ENCODE measurements around the gene KCTD13. TPM values are rescaled to one million over a fixed set of nuclear protein-coding genes. Genes with fewer than 3 reads are reported as not detected.
"Not testable (repeated sequence)": the region's sequence is repeated elsewhere in the genome, so short reads cannot be mapped to it uniquely, and the experiment has no call there.

Gene KCTD13
- total RNA-seq, 2 experiments from 2014 or later, result 40.0 to 43.8 TPM

DNA sequence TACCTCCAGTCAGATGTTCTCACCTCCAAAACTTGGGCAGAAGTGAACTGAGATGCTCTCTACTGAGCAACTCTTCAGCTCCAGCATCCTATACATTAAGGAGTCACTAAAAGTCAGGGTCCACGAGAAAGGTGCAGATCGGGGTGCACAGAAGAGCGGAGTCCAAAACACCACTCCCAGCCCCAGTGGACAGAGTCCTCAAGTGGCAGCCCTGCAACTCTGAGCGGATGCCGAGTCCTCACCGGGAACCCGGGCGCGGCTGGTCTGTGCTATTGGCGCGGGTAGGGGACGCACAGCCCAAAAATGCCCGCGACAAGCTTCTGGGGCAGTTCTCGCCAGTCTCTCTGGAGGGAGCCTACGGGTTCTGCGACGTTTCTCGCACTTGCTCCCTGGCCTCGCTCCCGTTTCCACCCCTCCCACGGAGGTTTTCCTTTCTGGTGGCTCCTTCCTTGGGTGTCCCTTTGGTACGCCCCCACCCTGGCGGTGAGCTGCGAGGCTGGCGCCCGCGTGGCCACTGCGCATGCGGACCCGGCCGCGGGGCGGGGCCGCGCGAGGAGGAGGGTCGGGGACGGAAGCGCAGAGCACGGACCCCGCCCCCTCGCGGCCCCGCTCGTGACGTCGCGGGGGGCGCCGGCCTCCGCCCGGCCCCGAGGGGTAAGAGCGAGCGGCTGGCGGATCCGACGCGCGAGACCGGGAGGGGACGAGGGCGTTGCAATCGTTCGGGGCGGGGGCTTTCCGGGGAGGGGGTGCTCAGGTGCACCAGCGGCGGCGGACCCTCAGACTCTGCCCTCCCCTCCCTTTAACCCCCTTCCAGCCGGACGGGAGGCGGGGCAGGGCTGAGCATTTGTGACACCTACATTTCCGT is 35.7 kb upstream of the KCTD13 start, which contains the start of gene TMEM219:
Gene TMEM219, plus strand, starts transcription at position 601 of the 865 bp plus-strand sequence. CDS start 1,065 bp downstream, outside the sequence.
- CTCF ChIA-PET, result interaction anchor here (1.0 to 2.2 kb wide), 9 partner anchors 11 to 154 kb away, joined by 3 to 17 read pairs (median 4); partner anchors contain the start of genes ASPHD1, PAGR1, SEZ6L2 and TAOK2
- H3K4me1 Mint-ChIP-seq (ENCODE audit: low read depth), result peaks cover 31% of the 10 kb centered on the region
- peak; percentile 83 for ATAC-seq (ENCODE audit: poor library complexity)

DNA sequence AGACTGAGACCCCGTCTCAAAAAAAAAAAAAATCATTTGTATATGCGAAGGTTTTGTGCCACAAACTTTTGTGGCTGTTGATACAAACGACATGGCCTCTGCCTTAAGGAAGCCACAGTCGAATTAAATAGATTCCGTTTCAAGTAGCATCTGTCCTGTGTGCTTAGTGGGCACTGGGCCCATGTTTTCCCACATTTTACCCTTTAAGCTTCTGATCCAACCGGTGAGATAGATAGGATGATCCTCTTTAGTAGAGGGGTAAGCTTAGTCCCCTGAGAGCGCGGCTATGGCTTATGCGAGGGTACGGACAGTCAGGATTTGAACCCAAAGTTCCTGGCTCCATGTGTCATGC is 35.1 kb upstream of the KCTD13 start:
- Histone ChIP-seq H3K36me3 (ENCODE audit: insufficient read depth, low read length) (no peaks in the 10 kb centered on the region), H3K9me3 (ENCODE audit: control insufficient read depth in 1 of 2, insufficient read depth in 1 of 2, low read length in 2 of 2) (no peaks in the 10 kb centered on the region), H3K27me3 (ENCODE audit: control insufficient read depth in 1 of 2, insufficient read depth in 2 of 2, low read length in 2 of 2) (no peaks in the 10 kb centered on the region), H3K4me1 (ENCODE audit: insufficient read depth, low read length) (peaks cover 23% of the 10 kb centered on the region), H3K27ac (ENCODE audit: low read depth in 1 of 2, low read length in 2 of 2) (peak overlapping the region; percentile 62 to 77), H3K4me3 (ENCODE audit: low read length) (peak overlapping the region; percentile 88)
- no peaks in the 10 kb centered on the region for H3K27me3 Mint-ChIP-seq
- ATAC-seq (ENCODE audit: poor library complexity), result no peak
- DNase-seq, result no peak
- peaks cover 9% of the 10 kb centered on the region for H3K36me3 Mint-ChIP-seq (ENCODE audit: low read depth)
- intact Hi-C loops (cut with DNase I, micrococcal nuclease), result loop anchor here in 1 of 2 experiments (1.0 kb wide), 1 partner anchor 35 kb away; the partner anchor contains the start of gene KCTD13
- POLR2A ChIA-PET, result interaction anchor here (0.9 to 3.4 kb wide), 18 partner anchors 12 to 717 kb away, joined by 3 to 69 read pairs (median 5); partner anchors contain the start of genes ASPHD1, CDIPT, CORO1A and HIRIP3
- TF ChIP-seq, protein P1, sequence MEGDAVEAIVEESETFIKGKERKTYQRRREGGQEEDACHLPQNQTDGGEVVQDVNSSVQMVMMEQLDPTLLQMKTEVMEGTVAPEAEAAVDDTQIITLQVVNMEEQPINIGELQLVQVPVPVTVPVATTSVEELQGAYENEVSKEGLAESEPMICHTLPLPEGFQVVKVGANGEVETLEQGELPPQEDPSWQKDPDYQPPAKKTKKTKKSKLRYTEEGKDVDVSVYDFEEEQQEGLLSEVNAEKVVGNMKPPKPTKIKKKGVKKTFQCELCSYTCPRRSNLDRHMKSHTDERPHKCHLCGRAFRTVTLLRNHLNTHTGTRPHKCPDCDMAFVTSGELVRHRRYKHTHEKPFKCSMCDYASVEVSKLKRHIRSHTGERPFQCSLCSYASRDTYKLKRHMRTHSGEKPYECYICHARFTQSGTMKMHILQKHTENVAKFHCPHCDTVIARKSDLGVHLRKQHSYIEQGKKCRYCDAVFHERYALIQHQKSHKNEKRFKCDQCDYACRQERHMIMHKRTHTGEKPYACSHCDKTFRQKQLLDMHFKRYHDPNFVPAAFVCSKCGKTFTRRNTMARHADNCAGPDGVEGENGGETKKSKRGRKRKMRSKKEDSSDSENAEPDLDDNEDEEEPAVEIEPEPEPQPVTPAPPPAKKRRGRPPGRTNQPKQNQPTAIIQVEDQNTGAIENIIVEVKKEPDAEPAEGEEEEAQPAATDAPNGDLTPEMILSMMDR (IDR thresholded peaks at IDR 0.05), result no peak
- peak overlapping the region; percentile 91 for H3K27ac Mint-ChIP-seq
- H3K4me1 Mint-ChIP-seq (ENCODE audit: low read depth), result peaks cover 29% of the 10 kb centered on the region
- H3K4me3 Mint-ChIP-seq, result peak overlapping the region; percentile 92
- H3K9me3 Mint-ChIP-seq, result no peaks in the 10 kb centered on the region
- CTCF ChIA-PET, result interaction anchor here (1.0 to 2.2 kb wide), 7 partner anchors 11 to 145 kb away, joined by 3 to 17 read pairs (median 3); partner anchors contain the start of genes PAGR1 and TAOK2

More for the DNA sequence above, 35.7 kb upstream of the KCTD13 start, which contains the start of gene TMEM219:
- intact Hi-C loops (cut with DNase I, micrococcal nuclease), result loop anchor here (1.0 to 2.0 kb wide), 6 partner anchors 12 to 98 kb away; partner anchors contain the start of genes ASPHD1 (in 1 of the 2), CDIPT (in 1 of the 2), HIRIP3 (in 1 of the 2) and KCTD13 (in 1 of the 2)
- H3K4me3 ChIP-seq (ENCODE audit: low read length), result peak within 1 kb of the TSS; percentile 88
- TF ChIP-seq, protein P1 (IDR thresholded peaks at IDR 0.05), result peak; percentile 32
- peak within 1 kb of the TSS; percentile 77 to 92 for H3K27ac ChIP-seq (ENCODE audit: low read depth in 1 of 2, low read length in 2 of 2)
- Mint-ChIP-seq H3K27me3 (no peaks in the 10 kb centered on the region), H3K4me3 (peak within 1 kb of the TSS; percentile 93), H3K36me3 (ENCODE audit: low read depth) (peaks cover 9% of the 10 kb centered on the region), H3K27ac (peak within 1 kb of the TSS; percentile 91), H3K9me3 (no peaks in the 10 kb centered on the region)
- H3K9me3 ChIP-seq (ENCODE audit: control insufficient read depth in 1 of 2, insufficient read depth in 1 of 2, low read length in 2 of 2), result no peaks in the 10 kb centered on the region
- no peaks in the 10 kb centered on the region for H3K27me3 ChIP-seq (ENCODE audit: control insufficient read depth in 1 of 2, insufficient read depth in 2 of 2, low read length in 2 of 2)
- no peaks in the 10 kb centered on the region for H3K36me3 ChIP-seq (ENCODE audit: insufficient read depth, low read length)
- POLR2A ChIA-PET, result interaction anchor here (0.9 to 3.4 kb wide), 17 partner anchors 11 to 222 kb away, joined by 3 to 69 read pairs (median 5); partner anchors contain the start of genes ALDOA, ASPHD1, CDIPT and CORO1A
- DNase-seq, result peak; percentile 87 to 97 (median 94)
- peaks cover 23% of the 10 kb centered on the region for H3K4me1 ChIP-seq (ENCODE audit: insufficient read depth, low read length)

DNA sequence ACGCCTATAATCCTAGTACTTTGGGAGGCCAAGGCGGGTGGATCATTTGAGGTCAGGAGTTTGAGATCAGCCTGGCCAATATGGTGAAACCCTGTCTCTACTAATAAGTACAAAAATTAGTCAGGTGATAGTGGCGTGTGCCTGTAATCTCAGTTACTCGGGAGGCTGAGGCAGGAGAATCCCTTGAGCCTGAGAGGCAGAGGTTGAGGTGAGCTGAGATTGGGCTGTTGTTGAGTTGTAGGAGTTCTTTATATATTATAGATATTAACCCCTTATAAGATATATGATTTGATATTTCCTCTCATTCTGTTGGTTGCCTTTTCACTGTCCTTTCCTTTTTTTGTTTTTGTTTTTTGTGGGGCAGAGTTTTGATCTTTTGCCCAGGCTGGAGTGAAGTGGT is 33.8 kb upstream of the KCTD13 start:
- H3K4me3 ChIP-seq (ENCODE audit: low read length); H3K27me3 ChIP-seq (ENCODE audit: control insufficient read depth in 1 of 2, insufficient read depth in 2 of 2, low read length in 2 of 2); H3K27me3 Mint-ChIP-seq; H3K27ac Mint-ChIP-seq; intact Hi-C loops (cut with DNase I, micrococcal nuclease); H3K9me3 Mint-ChIP-seq; H3K27ac ChIP-seq (ENCODE audit: low read depth in 1 of 2, low read length in 2 of 2); ATAC-seq (ENCODE audit: poor library complexity); H3K36me3 ChIP-seq (ENCODE audit: insufficient read depth, low read length); DNase-seq; H3K36me3 Mint-ChIP-seq (ENCODE audit: low read depth); H3K9me3 ChIP-seq (ENCODE audit: control insufficient read depth in 1 of 2, insufficient read depth in 1 of 2, low read length in 2 of 2): not testable (repeated sequence)
- peaks cover 23% of the 10 kb centered on the region for H3K4me1 ChIP-seq (ENCODE audit: insufficient read depth, low read length)
- ChIA-PET POLR2A (interaction anchor here (0.9 kb wide), 1 partner anchor 31 kb away, joined by 4 read pairs; no protein-coding TSS in a partner anchor), CTCF (interaction anchor here (0.9 kb wide), 1 partner anchor 33 kb away, joined by 3 read pairs; no protein-coding TSS in a partner anchor)
- Mint-ChIP-seq H3K4me1 (ENCODE audit: low read depth) (peaks cover 23% of the 10 kb centered on the region), H3K4me3 (peak overlapping the region; percentile 71)
